HCT116 (cell line): Measurements from ENCODE around the gene RWDD3. TPM values are rescaled to one million over a fixed set of nuclear protein-coding genes. Genes with fewer than 3 reads are reported as not detected.

Experiments used
- ATAC-seq: fragments of 200-7000 bp; cut with Tn5 transposase; 2 replicates; pipeline ENCODE4 v1.9.1; 2020; ENCODE audit warnings: mild to moderate bottlenecking, moderate library complexity
- BruUV-seq: library from RNA; stranded (reverse); fragments of 400-500 nt; replicated peaks from 2 replicates; lab custom pipeline; 2021; lab: Mats Ljungman, UMichigan
- CTCF ChIA-PET: fragments of 300-600 bp; sonication (Branson Sonifier 250); formaldehyde crosslinking; loops from one replicate; lab custom pipeline; 2021; ENCODE audit warnings: antibody characterized with exemption; lab: Charles Lee
- POLR2A ChIA-PET: fragments of 300-600, 350-600 bp; sonication (Branson Sonifier 250); formaldehyde crosslinking; loops from one replicate; lab custom pipeline; 2021; ENCODE audit warnings: antibody characterized with exemption; lab: Charles Lee
- RAD21 ChIA-PET, 2 experiments: fragments of 300-600 bp; sonication (Branson Sonifier 250); formaldehyde crosslinking; loops; one replicate each; lab custom pipeline; 2023; ENCODE audit warnings: low total read pairs in 2 of 2; ENCODE audit not compliant: uncharacterized antibody in 2 of 2, unreplicated experiment in 2 of 2, low non-redundant PET in 1 of 2; lab: Charles Lee
- DNase-seq: peaks from one replicate; pipeline ENCODE4 v3.0.0-alpha.2; 2010; ENCODE audit warnings: low read depth, low spot score
- H2AFZ ChIP-seq: fragments of 200-600 bp; shearing (Covaris generic), sonication (generic); 2 replicates; pipeline ENCODE4 v1.6.1; 2017; ENCODE audit warnings: low read depth, mixed run types, mixed read lengths, antibody characterized with exemption, low read length; ENCODE audit not compliant: poor library complexity, severe bottlenecking
- H3K27ac ChIP-seq: 2 replicates; pipeline ENCODE4 v1.5.1; 2012; ENCODE audit warnings: low read depth, low read length
- H3K27me3 ChIP-seq: fragments of 200-600 bp; sonication (generic); 2 replicates; pipeline ENCODE4 v1.6.1; 2016; ENCODE audit warnings: mixed run types, low read length, mixed read lengths; ENCODE audit not compliant: insufficient read depth
- H3K36me3 ChIP-seq, 2 experiments: fragments of 200-500 bp in 1 of 2; fragments of 200-600 bp in 1 of 2; sonication (Bioruptor generic) in 1 of 2; sonication (generic) in 1 of 2; 2 replicates each; pipeline versions ENCODE4 v1.5.1 to v1.6.1; 2014 to 2016; ENCODE audit warnings: low read length in 2 of 2, inconsistent platforms in 1 of 2, mixed read lengths in 1 of 2, mixed run types in 1 of 2; ENCODE audit not compliant: insufficient read depth in 2 of 2, control insufficient read depth in 1 of 2
- H3K4me1 ChIP-seq, 2 experiments: fragments of 200-600 bp in 1 of 2; sonication (generic) in 1 of 2; 2 replicates each; pipeline versions ENCODE4 v1.5.1 to v1.6.1; 2012 to 2017; ENCODE audit warnings: low read length in 2 of 2, inconsistent platforms in 1 of 2, mild to moderate bottlenecking in 1 of 2, mixed read lengths in 1 of 2, mixed run types in 1 of 2, moderate library complexity in 1 of 2; ENCODE audit not compliant: insufficient read depth in 2 of 2, control insufficient read depth in 1 of 2
- H3K4me2 ChIP-seq: fragments of 200-600 bp; sonication (generic); 2 replicates; pipeline ENCODE4 v1.6.1; 2017; ENCODE audit warnings: mixed run types, low read length, mixed read lengths
- H3K4me3 ChIP-seq, 2 experiments: fragments of 200-600 bp in 1 of 2; sonication (generic) in 1 of 2; replicated peaks in 1 of 2; 2 replicates each; pipeline ENCODE4 v1.5.1; 2011 to 2016; ENCODE audit warnings: low read length in 2 of 2, control low read depth in 1 of 2, low read depth in 1 of 2, mild to moderate bottlenecking in 1 of 2, mixed read lengths in 1 of 2, mixed run types in 1 of 2
- H3K79me2 ChIP-seq: fragments of 200-600 bp; sonication (generic); 2 replicates; pipeline ENCODE4 v1.6.1; 2017; ENCODE audit warnings: mild to moderate bottlenecking, mixed run types, low read length, moderate library complexity, mixed read lengths; ENCODE audit not compliant: insufficient read depth
- H3K9ac ChIP-seq: fragments of 200-600 bp; sonication (generic); 2 replicates; pipeline ENCODE4 v1.6.1; 2016; ENCODE audit warnings: low read length, mixed read lengths
- H3K9me2 ChIP-seq: fragments of 200-600 bp; sonication (generic), shearing (Covaris generic); 2 replicates; pipeline ENCODE4 v1.6.1; 2017; ENCODE audit warnings: mixed run types, mild to moderate bottlenecking, moderate library complexity; ENCODE audit not compliant: insufficient read depth
- H3K9me3 ChIP-seq, 2 experiments: fragments of 200-500 bp in 1 of 2; fragments of 200-600 bp in 1 of 2; sonication (Bioruptor generic) in 1 of 2; sonication (generic) in 1 of 2; 2 replicates each; pipeline ENCODE4 v1.6.1; 2014 to 2017; ENCODE audit warnings: low read length in 2 of 2, mixed read lengths in 2 of 2, inconsistent platforms in 1 of 2, low read depth in 1 of 2, mild to moderate bottlenecking in 1 of 2, mixed run types in 1 of 2, moderate library complexity in 1 of 2; ENCODE audit not compliant: control insufficient read depth in 1 of 2, insufficient read depth in 1 of 2
- H4K20me1 ChIP-seq: fragments of 200-600 bp; sonication (generic), shearing (Covaris generic); 2 replicates; pipeline ENCODE4 v1.6.1; 2017; ENCODE audit warnings: mixed run types, mild to moderate bottlenecking, moderate library complexity; ENCODE audit not compliant: insufficient read depth
- CTCF ChIP-seq, 3 experiments: fragments of 200-600 bp in 1 of 3; sonication (generic) in 1 of 3; IDR thresholded peaks in 2 of 3; conservative IDR thresholded peaks in 1 of 3; 2 replicates each; pipeline ENCODE4 v1.5.1; 2012 to 2017; ENCODE audit warnings: low read depth in 2 of 3, low read length in 2 of 3, antibody characterized with exemption in 1 of 3, borderline replicate concordance in 1 of 3, control low read depth in 1 of 3, mild to moderate bottlenecking in 1 of 3, mixed read lengths in 1 of 3, mixed run types in 1 of 3, moderate library complexity in 1 of 3; ENCODE audit not compliant: insufficient read depth in 1 of 3
- EGR1 ChIP-seq: IDR thresholded peaks from 2 replicates; pipeline ENCODE4 v1.6.1; 2012; ENCODE audit warnings: low read depth
- EZH2 ChIP-seq: fragments of 200-600 bp; sonication (generic); IDR thresholded peaks from 2 replicates; pipeline ENCODE4 v1.6.1; 2017; ENCODE audit warnings: antibody characterized with exemption, mixed run types
- MAX ChIP-seq: IDR thresholded peaks from 2 replicates; pipeline ENCODE4 v1.6.1; 2012
- RAD21 ChIP-seq: IDR thresholded peaks from 2 replicates; pipeline ENCODE4 v1.6.1; 2012; ENCODE audit warnings: low read depth, mild to moderate bottlenecking
- REST ChIP-seq: IDR thresholded peaks from 2 replicates; pipeline ENCODE4 v1.6.1; 2012; ENCODE audit warnings: low read depth
- ZBTB33 ChIP-seq: IDR thresholded peaks from 2 replicates; pipeline ENCODE4 v1.6.1; 2011; ENCODE audit warnings: mild to moderate bottlenecking, low read length, moderate library complexity; ENCODE audit not compliant: insufficient replicate concordance; ENCODE audit errors: extremely low read depth
- ZNF274 ChIP-seq: fragments of 200-500 bp; sonication (Bioruptor generic); IDR thresholded peaks from 2 replicates; pipeline ENCODE4 v1.6.1; 2014; ENCODE audit warnings: mild to moderate bottlenecking, low read depth, low read length, inconsistent platforms
- intact Hi-C: fragments of 100-400 bp; cut with micrococcal nuclease; formaldehyde crosslinking; loops from 2 replicates; pipeline ENCODE4 v1.10.0; 2022
- total RNA-seq: library from RNA; stranded (reverse); gene quantifications from one replicate; pipeline ENCODE4 v1.2.1, GENCODE V29; 2021; ENCODE audit not compliant: unreplicated experiment

Gene RWDD3
- total RNA-seq, 1 experiment from 2014 or later, result 12.4 TPM

- TF ChIP-seq REST (no peak), ZBTB33 (no peak), MAX (no peak), RAD21 (no peak)
Measured at GRCh38 chr1:95230256-95230655, 3.8 kb upstream of the RWDD3 start (continued).

GRCh38 chr1:95230768-95231191 lies 3.2 kb upstream of the RWDD3 start:
- no TSS peak for BruUV-seq
- DNase-seq, result no peak
- CTCF ChIA-PET, result no interaction called here

More at GRCh38 chr1:95230768-95231191, 3.2 kb upstream of the RWDD3 start:
- Histone ChIP-seq H3K4me1 (peaks cover 5 to 7% of the 10 kb centered on the region in 2 experiments; a peak in 3 of 4 replicates), H3K27me3 (no peaks in the 10 kb centered on the region), H3K9me3 (no peaks in the 10 kb centered on the region)
- no peak for TF ChIP-seq RAD21
- no peak for TF ChIP-seq ZNF274
- no peak for TF ChIP-seq CTCF (IDR thresholded peaks at IDR 0.05 in 2 of 3, conservative IDR thresholded peaks at IDR 0.05 in 1 of 3; ENCODE audit: borderline replicate concordance in 1 of 3, insufficient read depth in 1 of 3, low read depth in 2 of 3, low read length in 2 of 3)
- no peak for TF ChIP-seq EZH2
- TF ChIP-seq EGR1, result no peak
- TF ChIP-seq, all 23 proteins: peak for 0
- Histone ChIP-seq H3K4me2 (no peak overlapping the region), H3K4me3 (no peak overlapping the region), H2AFZ (no peak overlapping the region), H3K9me2 (no peaks in the 10 kb centered on the region), H4K20me1 (no peaks in the 10 kb centered on the region), H3K36me3 (no peaks in the 10 kb centered on the region), H3K27ac (no peak overlapping the region), H3K79me2 (no peaks in the 10 kb centered on the region), H3K9ac (no peak overlapping the region)
- POLR2A ChIA-PET, result no interaction called here
- no peak for ATAC-seq
- intact Hi-C loops, result no loop called here
- RAD21 ChIA-PET, result no interaction called here
